B cell (primary cell): Measurements from ENCODE around the gene BCL10. TPM values are rescaled to one million over a fixed set of nuclear protein-coding genes. Genes with fewer than 3 reads are reported as not detected.

Experiments used
- ATAC-seq: fragments of 200-7000 bp; cut with Tn5 transposase; one replicate; pipeline ENCODE4 v1.10.0; 2021; ENCODE audit warnings: low read depth, mild to moderate bottlenecking, moderate number of reproducible peaks, moderate library complexity
- CTCF ChIA-PET: fragments of 350-600 bp; sonication (Branson Sonifier 250); formaldehyde crosslinking; loops from one replicate; lab custom pipeline; 2021; ENCODE audit warnings: antibody characterized with exemption, inconsistent platforms; lab: Charles Lee
- POLR2A ChIA-PET: fragments of 350-600 bp; sonication (Branson Sonifier 250); formaldehyde crosslinking; loops from one replicate; lab custom pipeline; 2021; ENCODE audit warnings: antibody characterized with exemption; lab: Charles Lee
- DNase-seq: peaks from one replicate; pipeline ENCODE4 v3.0.0; 2013
- H2AFZ ChIP-seq: 2 replicates; pipeline ENCODE4 v1.6.1; 2012; ENCODE audit warnings: mild to moderate bottlenecking, low read depth, low read length; ENCODE audit not compliant: insufficient read depth, poor library complexity, severe bottlenecking
- H3K27ac ChIP-seq, 2 donors: 1 replicate in 1 of 2; 2 replicates in 1 of 2; pipeline ENCODE4 v1.5.1; 2012 to 2013; ENCODE audit warnings: low read length in 2 of 2, mild to moderate bottlenecking in 2 of 2, moderate library complexity in 1 of 2
- H3K27me3 ChIP-seq, 4 experiments: fragments of 200-600 bp in 1 of 4; sonication (generic) in 1 of 4; replicated peaks in 1 of 4; 1 replicate in 2 of 4; 2 replicates in 2 of 4; pipeline versions ENCODE4 v1.6.1 to v1.7.0; 2013 to 2016; ENCODE audit warnings: low read length in 3 of 4, mild to moderate bottlenecking in 2 of 4, mixed read lengths in 1 of 4, moderate library complexity in 1 of 4; ENCODE audit not compliant: insufficient read depth in 4 of 4, control insufficient read depth in 3 of 4; ENCODE audit errors: control extremely low read depth in 1 of 4
- H3K36me3 ChIP-seq, 2 experiments: replicated peaks in 1 of 2; 1 replicate in 1 of 2; 2 replicates in 1 of 2; pipeline versions ENCODE4 v1.6.1 to v1.7.1; 2013; ENCODE audit warnings: low read length in 1 of 2; ENCODE audit not compliant: insufficient read depth in 2 of 2, control insufficient read depth in 1 of 2; ENCODE audit errors: control extremely low read depth in 1 of 2, extremely low read depth in 1 of 2
- H3K4me1 ChIP-seq, 2 donors: fragments of 200-600 bp in 1 of 2; sonication (generic) in 1 of 2; 1 replicate in 1 of 2; 2 replicates in 1 of 2; pipeline versions ENCODE4 v1.5.1 to v1.6.1; 2013 to 2017; ENCODE audit warnings: low read length in 2 of 2; ENCODE audit not compliant: control insufficient read depth in 2 of 2, insufficient read depth in 2 of 2
- H3K4me2 ChIP-seq: replicated peaks from 2 replicates; pipeline ENCODE3; 2012; ENCODE audit warnings: mild to moderate bottlenecking, low read depth, low read length; ENCODE audit not compliant: poor library complexity, severe bottlenecking
- H3K4me3 ChIP-seq, 5 experiments: fragments of 200-600 bp in 1 of 5; sonication (generic) in 1 of 5; 1 replicate in 3 of 5; 2 replicates in 2 of 5; pipeline versions ENCODE4 v1.5.1 to v1.7.0; 2011 to 2016; ENCODE audit warnings: low read length in 4 of 5, mild to moderate bottlenecking in 4 of 5, low read depth in 2 of 5, control low read depth in 1 of 5, moderate library complexity in 1 of 5; ENCODE audit not compliant: insufficient read depth in 1 of 5; ENCODE audit errors: control extremely low read depth in 1 of 5, extremely low read depth in 1 of 5
- H3K79me2 ChIP-seq: fragments of 200-600 bp; sonication (generic); one replicate; pipeline ENCODE4 v1.6.0; 2016; ENCODE audit warnings: low read length; ENCODE audit not compliant: control insufficient read depth, insufficient read depth
- H3K9ac ChIP-seq: fragments of 200-600 bp; sonication (generic); 2 replicates; pipeline ENCODE4 v1.6.1; 2017; ENCODE audit warnings: mild to moderate bottlenecking, low read length, moderate library complexity
- H3K9me3 ChIP-seq, 3 donors: one replicate each; pipeline versions ENCODE4 v1.6.1 to v1.7.1; 2013; ENCODE audit warnings: low read length in 2 of 3; ENCODE audit not compliant: control insufficient read depth in 2 of 3, insufficient read depth in 1 of 3; ENCODE audit errors: control extremely low read depth in 1 of 3
- H4K20me1 ChIP-seq: 2 replicates; pipeline ENCODE4 v1.6.0; 2012; ENCODE audit warnings: mild to moderate bottlenecking, low read length; ENCODE audit not compliant: insufficient read depth, control insufficient read depth, poor library complexity, severe bottlenecking
- H3K27ac Mint-ChIP-seq: one replicate; pipeline ENCODE4 v1.8.0; 2021; ENCODE audit warnings: mixed read lengths
- H3K27me3 Mint-ChIP-seq: one replicate; pipeline ENCODE4 v1.8.0; 2021; ENCODE audit warnings: mixed read lengths
- H3K4me1 Mint-ChIP-seq: one replicate; pipeline ENCODE4 v1.8.0; 2021; ENCODE audit warnings: mixed read lengths
- H3K4me3 Mint-ChIP-seq: one replicate; pipeline ENCODE4 v1.8.0; 2021; ENCODE audit warnings: mixed read lengths
- H3K9me3 Mint-ChIP-seq: one replicate; pipeline ENCODE4 v1.8.0; 2022; ENCODE audit warnings: mixed read lengths; ENCODE audit not compliant: insufficient read depth
- CTCF ChIP-seq: fragments of 200-600 bp; IDR thresholded peaks from one replicate; pipeline ENCODE4 v1.8.0; 2022; ENCODE audit warnings: antibody characterized with exemption, mild to moderate bottlenecking
- EZH2 ChIP-seq: IDR thresholded peaks from 2 replicates; pipeline ENCODE4 v1.6.1; 2012; ENCODE audit warnings: borderline replicate concordance, low read depth, mild to moderate bottlenecking, moderate library complexity, low read length; ENCODE audit not compliant: insufficient read depth, poor library complexity, severe bottlenecking
- WGBS: methylation state at CpG from one replicate; pipeline ENCODE4 v1.1.5; 2013; ENCODE audit warnings: missing lambda C conversion rate; ENCODE audit not compliant: insufficient coverage; 5-methylcytosine and 5-hydroxymethylcytosine counted together
- intact Hi-C: fragments of 100-400 bp; cut with micrococcal nuclease; formaldehyde crosslinking; loops from one replicate; pipeline ENCODE4 v1.10.0; 2022
- polyA plus RNA-seq: library from polyadenylated mRNA; depleted of rRNA; stranded (reverse); fragments of >200 nt; gene quantifications from 2 replicates; pipeline ENCODE4 v1.2.3, GENCODE V29; 2012
- total RNA-seq, 2 donors: library from RNA; stranded (reverse); fragments of 120-200 nt in 1 of 2; gene quantifications; 1 replicate in 1 of 2; 2 replicates in 1 of 2; pipeline versions ENCODE4 v1.2.3 to v1.2.4, GENCODE V29; 2013 to 2022

Gene BCL10
- total and polyA plus RNA-seq, 2 donors (not counting 1 experiment from before 2014, with no cell fraction given): 26.2 to 60.5 TPM

GRCh38 chr1:85295654-85296053 lies 19.2 kb upstream of the BCL10 start:
- Histone ChIP-seq H3K4me1 (peaks cover 26 to 40% of the 10 kb centered on the region in 2 donors), H2AFZ (no peak overlapping the region), H3K79me2 (peaks cover 3% of the 10 kb centered on the region), H3K9ac (no peak overlapping the region), H3K27me3 (no peaks in the 10 kb centered on the region), H3K4me3 (no peak overlapping the region), H3K4me2 (no peak overlapping the region), H3K27ac (no peak overlapping the region), H3K36me3 (no peaks in the 10 kb centered on the region), H3K9me3 (no peaks in the 10 kb centered on the region), H4K20me1 (no peaks in the 10 kb centered on the region)
- Mint-ChIP-seq H3K4me3 (no peak overlapping the region), H3K27me3 (no peaks in the 10 kb centered on the region), H3K4me1 (peaks cover 30% of the 10 kb centered on the region), H3K9me3 (no peaks in the 10 kb centered on the region), H3K27ac (peak overlapping the region; percentile 7)
- no peak for TF ChIP-seq EZH2
- no peak for TF ChIP-seq CTCF
- DNase-seq: no peak
- intact Hi-C loops: no loop called here
- ChIA-PET POLR2A (interaction anchor here (1.0 to 1.1 kb wide), 2 partner anchors 11 to 19 kb away, joined by 3 read pairs; partner anchors contain the start of gene BCL10), CTCF (interaction anchor here (1.1 to 1.2 kb wide), 2 partner anchors 9 to 13 kb away, joined by 3 read pairs; no protein-coding TSS in a partner anchor)
- no peak for ATAC-seq
- 88% methylated on average over 4 of the region's 4 CpGs for WGBS

DNA sequence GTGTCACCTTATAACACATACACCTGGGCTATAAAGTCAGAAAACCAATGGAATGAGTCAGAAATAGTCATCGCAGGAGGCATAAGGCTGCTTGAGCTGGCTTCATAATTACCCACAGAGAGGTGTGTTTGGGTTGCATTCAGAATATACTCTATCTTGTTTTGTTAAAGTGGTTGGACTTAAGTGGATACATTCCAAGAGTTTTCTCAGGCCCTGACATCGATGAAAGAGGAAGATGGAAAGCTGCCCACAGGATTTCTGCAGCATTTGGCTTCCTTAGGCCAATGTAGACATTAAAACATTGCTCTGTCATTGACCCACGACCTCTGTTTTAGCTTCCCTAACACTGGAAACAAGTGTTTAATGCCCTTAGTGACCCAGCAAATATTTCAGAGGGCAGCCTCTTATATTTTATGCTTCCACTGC lies 18.6 kb upstream of the BCL10 start:
- Histone ChIP-seq H2AFZ (no peak overlapping the region), H3K27me3 (no peaks in the 10 kb centered on the region), H3K4me3 (no peak overlapping the region), H3K9me3 (no peaks in the 10 kb centered on the region), H3K9ac (no peak overlapping the region), H3K79me2 (peaks cover 3% of the 10 kb centered on the region), H3K36me3 (no peaks in the 10 kb centered on the region), H3K27ac (no peak overlapping the region), H3K4me2 (no peak overlapping the region), H3K4me1 (peaks cover 33 to 46% of the 10 kb centered on the region in 2 donors), H4K20me1 (no peaks in the 10 kb centered on the region)
- 50% methylated on average over 1 of the region's 3 CpGs for WGBS
- no peak for DNase-seq
- peaks cover 37% of the 10 kb centered on the region for H3K4me1 Mint-ChIP-seq
- no peaks in the 10 kb centered on the region for H3K9me3 Mint-ChIP-seq
- no peaks in the 10 kb centered on the region for H3K27me3 Mint-ChIP-seq
- intact Hi-C loops: no loop called here
- POLR2A ChIA-PET: interaction anchor here (1.0 to 1.1 kb wide), 2 partner anchors 10 to 19 kb away, joined by 3 read pairs; partner anchors contain the start of gene BCL10
- no peak for ATAC-seq
- H3K4me3 Mint-ChIP-seq: no peak overlapping the region
- CTCF ChIA-PET: interaction anchor here (0.6 to 1.2 kb wide), 4 partner anchors 10 to 393 kb away, joined by 3 to 4 read pairs (median 3); partner anchors contain the start of gene C1orf52
- TF ChIP-seq CTCF (no peak), EZH2 (no peak)
- no peak overlapping the region for H3K27ac Mint-ChIP-seq
